GM10266 (cell line): ENCODE data around the gene PDE6D.
"Not testable (repeated sequence)": the region's sequence is repeated elsewhere in the genome, so short reads cannot be mapped to it uniquely, and the experiment has no call there.

Experiments
- DNase-seq: peaks from one replicate; pipeline ENCODE4 v3.0.0; 2012; ENCODE audit errors: extremely low spot score
- CTCF ChIP-seq: IDR thresholded peaks from 2 replicates; pipeline ENCODE4 v1.5.1; 2012; ENCODE audit warnings: mild to moderate bottlenecking, low read depth; ENCODE audit not compliant: control insufficient read depth, insufficient read depth; ENCODE audit errors: missing control alignments

Gene PDE6D

DNA sequence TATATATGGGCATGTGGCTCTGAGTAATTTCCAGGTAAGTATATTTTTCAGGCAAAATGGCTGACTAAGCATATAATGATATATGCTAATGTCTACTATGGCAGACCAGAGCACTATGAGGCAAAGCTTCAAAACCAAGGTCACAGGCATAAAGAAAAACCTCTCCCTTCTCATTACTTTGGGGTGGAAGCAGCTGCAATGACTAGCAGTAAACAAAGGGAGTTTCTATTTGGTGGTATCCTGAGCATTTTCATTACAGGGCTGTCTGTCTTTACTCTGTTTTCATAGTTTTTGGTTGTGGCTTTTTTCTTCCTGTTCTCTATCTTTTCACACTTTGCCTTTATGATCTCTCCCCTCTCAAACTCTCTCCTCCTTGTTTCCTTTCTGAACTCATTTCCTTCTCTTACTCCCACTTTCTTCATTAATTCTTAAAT is 15.6 kb downstream of the PDE6D start:
- peak; percentile 36 for DNase-seq
- TF ChIP-seq CTCF, result no peak

GRCh38 chr2:231764760-231765159 is 16.3 kb downstream of the PDE6D start:
- TF ChIP-seq CTCF, result no peak

GRCh38 chr2:231764124-231764523 is 17.0 kb downstream of the PDE6D start:
- no peak for DNase-seq
- no peak for TF ChIP-seq CTCF

More at GRCh38 chr2:231764760-231765159, 16.3 kb downstream of the PDE6D start:
- DNase-seq, result no peak

DNA sequence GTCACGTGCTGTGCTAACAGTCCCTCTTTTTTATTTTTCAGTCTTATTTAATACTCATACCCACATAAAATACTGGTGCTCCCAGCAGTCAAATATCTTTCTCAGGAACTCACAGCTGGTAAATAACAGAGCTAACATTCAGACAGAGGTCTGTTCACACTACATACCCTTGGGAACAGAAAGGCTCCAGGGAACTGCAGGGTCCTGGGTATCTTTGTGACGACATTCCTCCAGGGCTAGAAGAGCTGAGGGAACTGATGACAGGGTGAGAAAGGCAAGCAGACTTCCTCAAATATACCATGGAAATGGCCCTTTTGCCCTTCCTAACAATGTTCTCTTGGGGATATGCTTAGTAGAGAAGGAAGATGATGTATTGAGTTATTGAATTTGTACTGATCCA is 19.3 kb downstream of the PDE6D start:
- no peak for TF ChIP-seq CTCF
- DNase-seq, result no peak

DNA sequence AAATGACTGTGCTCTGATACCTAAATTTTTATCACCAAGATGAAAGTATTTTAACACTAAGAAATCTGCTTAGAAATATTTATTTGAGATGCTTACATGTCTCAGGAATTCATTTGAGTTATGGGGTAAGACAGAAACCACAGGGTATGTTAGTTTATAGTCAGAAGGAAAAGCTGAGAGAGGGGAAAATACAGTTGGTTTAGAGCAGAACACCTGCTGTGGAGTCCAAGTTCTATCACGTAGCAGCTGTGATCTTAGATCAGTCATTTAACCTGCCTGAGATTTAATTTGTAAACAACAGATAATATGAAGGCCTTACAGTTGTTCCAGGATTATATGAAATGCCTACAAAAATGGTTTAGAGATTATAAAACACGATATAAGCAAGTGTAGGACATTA is 29.0 kb downstream of the PDE6D start:
- no peak for TF ChIP-seq CTCF
- no peak for DNase-seq

GRCh38 chr2:231751042-231751815 is 29.9 kb downstream of the PDE6D start:
- no peak for TF ChIP-seq CTCF
- DNase-seq, result no peak

- not testable (repeated sequence) for DNase-seq
These were observed 32.1 kb downstream of the PDE6D start for GRCh38 chr2:231749016-231749415.

GRCh38 chr2:231748153-231748896 is 32.8 kb downstream of the PDE6D start:
- DNase-seq, result not testable (repeated sequence)
